NCI-H69 (cell line): ENCODE results near the gene AJM1.

Source experiments
- DNase-seq: peaks from one replicate; lab custom pipeline; 2025; lab: John Stamatoyannopoulos, UW

AJM1 gene

DNA sequence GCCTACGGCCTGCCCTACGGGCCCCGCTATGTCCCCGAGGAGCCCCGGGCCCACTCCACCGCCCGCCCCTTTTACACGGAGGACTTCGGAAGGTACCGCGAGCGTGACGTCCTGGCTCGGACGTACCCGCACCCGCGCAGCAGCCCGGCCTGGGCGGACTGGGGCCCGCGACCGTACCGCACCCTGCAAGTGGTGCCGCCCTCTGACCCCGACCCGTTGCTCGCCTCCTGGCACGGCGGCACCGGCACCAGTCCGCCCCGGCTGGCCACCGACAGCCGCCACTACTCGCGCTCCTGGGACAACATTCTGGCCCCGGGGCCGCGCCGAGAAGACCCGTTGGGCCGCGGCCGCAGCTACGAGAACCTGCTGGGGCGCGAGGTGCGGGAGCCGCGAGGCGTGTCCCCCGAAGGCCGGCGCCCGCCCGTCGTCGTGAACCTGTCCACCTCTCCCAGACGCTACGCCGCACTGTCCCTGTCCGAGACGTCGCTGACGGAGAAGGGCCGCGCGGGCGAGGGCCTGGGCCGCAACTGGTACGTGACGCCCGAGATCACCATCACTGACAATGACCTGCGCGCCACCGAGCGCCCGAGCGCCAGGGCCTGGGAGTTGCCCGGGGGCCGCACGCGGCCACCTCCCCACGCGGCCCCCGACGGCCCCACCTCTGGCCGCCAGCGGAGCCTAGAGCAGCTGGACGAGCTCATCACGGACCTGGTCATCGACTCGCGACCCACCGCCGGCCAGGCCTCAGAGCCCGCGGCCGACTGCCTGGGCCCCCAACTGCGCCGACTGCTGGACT, 3.4 kb downstream of the AJM1 start:
- no peak for DNase-seq

DNA sequence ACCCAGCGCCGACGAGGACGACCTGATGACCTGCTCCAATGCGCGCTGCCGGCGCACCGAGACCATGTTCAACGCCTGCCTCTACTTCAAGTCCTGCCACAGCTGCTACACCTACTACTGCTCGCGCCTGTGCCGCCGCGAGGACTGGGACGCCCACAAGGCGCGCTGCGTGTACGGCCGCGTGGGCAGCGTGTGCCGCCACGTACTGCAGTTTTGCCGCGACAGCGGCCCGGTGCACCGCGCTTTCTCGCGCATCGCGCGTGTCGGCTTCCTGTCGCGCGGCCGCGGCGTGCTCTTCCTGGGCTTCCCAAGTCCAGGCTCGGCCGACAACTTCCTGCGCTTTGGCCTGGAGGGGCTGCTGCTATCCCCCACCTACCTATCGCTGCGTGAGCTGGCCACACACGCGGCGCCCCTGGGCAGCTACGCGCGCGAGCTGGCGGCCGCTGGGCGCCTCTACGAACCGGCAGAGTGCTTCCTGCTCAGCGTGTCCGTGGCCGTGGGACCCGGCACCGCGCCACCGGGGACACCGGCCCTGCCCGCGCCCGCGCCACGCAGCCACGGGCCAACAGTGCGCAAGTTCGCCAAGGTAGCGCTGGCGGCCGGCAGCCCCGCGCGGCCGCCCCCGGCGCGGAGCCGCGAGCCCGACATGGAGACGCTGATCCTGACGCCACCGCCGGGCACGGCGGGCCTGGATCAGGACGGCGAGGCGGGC, 4.3 kb downstream of the AJM1 start:
- DNase-seq: no peak

DNA sequence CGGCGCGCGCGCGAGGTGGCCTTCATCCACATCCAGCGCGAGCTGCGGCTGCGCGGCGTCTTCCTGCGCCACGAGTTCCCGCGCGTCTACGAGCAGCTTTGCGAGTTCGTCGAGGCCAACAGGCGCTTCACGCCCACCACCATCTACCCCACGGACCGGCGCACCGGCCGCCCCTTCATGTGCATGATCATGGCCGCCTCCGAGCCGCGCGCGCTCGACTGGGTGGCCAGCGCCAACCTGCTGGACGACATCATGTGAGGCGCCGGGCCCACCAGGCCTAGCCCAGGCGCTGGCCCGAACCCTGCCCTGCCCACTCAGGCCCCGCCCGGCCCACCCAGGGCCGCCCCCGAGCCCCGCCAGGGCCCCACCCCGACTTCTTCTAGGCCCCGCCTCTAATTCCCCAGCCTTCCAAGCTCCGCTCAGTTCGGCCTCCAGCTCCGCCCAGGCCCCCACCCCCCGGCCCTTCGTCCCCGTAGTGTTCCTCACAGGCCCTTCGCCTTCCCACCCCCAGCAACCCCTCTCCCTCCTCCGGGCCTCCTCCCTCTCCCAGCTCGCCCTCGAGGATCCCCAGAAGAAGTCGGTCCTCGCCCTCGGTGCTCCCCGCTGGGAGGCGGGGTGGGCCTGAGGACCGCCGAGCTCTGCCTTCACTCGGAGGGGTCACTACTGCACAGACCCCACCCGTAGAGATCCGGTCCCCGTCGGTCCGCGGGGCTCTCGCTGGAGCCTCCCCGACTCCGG, 5.0 kb downstream of the AJM1 start:
- no peak for DNase-seq

DNA sequence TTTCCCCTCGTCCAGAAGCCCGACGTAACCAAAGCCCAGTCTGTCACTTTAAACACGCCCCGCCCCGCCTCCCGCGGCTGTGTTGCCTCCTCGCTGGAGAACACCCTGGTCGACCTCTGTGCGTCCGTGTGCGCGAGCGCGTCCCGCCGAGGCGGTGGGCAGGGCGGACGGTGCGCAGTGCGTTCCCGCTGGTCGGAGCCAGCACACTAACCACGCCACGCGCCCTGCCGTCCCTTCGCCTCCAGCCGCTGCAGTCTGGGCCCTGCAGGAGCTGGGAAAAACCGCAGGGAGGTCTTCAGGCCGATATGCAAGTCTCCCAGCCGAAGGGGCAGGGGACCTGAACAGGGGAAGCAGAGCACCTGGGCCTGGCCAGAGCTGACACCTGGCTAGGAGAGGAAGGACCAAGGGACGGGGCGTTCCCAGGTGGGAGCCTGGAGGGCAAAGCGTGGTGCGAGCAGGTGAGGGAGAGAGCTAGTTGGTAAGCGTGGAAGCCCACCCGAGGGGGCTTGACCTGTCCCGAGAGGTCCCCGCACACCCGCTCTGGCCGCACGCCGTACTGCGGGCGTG, 5.6 kb downstream of the AJM1 start:
- DNase-seq: peak; percentile 88

DNA sequence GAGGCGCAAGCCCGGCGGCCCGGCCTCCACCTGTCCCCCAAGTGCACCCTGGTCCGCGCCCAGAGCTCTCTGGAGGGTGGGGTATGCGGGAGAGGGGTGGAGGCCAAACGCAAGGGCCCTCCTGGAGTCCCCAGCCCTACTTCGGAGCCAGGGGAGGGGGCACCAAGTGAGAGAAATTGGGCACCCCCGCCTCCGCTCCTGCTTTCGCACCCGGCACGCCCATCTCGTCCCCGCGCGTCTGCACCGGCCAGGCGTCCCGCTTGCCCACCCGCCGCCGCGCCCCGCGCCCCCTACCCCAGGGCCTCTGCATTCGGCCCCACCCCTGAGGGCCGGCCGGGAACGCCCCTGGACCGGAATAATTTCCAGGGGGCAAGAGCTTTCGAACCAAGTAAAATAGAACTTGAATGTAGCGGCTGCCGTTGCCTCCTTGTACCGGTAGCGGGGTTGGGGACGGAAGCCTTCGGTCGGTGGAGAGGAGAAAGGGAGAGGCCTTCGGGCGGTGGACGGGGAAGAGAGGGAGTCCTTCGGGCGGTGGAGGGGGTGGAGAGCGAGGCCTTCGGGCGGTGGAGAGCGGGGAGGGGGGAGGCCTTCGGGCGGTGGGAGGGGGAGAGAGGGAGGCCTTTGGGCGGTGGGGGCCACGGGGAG, 6.2 kb downstream of the AJM1 start:
- peak; percentile 89 for DNase-seq

DNA sequence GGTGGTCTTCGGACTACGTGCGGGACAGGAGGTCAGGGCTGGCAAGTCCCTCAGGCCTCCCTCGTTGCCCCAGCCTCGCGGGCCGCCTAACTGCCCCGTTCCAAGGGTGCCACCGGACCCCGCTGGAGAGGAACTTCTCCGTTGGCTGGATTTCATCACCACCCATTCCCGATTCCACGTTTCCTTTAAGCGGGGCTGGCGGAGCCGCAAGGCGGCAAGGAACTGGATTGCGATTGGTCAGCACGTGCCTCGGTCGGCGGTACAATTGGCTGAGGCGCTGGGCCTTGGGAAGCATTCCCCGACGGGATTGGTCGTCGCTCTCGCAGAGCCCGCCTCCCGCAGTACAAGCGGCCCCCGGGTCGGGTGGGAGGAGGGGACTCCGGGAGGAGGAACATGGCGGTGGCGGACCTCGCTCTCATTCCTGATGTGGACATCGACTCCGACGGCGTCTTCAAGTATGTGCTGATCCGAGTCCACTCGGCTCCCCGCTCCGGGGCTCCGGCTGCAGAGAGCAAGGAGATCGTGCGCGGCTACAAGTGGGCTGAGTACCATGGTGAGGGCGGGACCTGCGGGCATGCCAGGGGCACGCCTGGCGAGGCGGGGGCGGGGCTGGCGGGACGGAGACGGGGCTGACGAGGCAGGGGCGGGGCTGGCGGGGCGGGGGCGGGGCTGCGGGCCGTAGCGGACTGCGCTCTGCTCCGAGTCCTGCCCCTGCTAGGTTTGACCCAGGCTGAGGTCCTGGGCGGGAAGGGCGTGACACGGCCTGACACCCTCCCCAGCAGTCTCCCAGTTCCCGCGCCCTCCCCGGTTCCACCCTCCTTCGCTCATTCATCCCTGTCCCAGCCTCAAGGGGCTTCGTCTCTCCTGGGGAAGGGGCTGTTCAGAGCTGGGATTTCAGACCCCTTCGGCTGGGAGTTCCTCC, 7.0 kb downstream of the AJM1 start, which contains the start of gene PHPT1:
PHPT1 (plus strand) TSS at position 372 of the 922 bp plus-strand sequence; CDS start at position 394, 22 bp downstream.
- peak; percentile 100 for DNase-seq

DNA sequence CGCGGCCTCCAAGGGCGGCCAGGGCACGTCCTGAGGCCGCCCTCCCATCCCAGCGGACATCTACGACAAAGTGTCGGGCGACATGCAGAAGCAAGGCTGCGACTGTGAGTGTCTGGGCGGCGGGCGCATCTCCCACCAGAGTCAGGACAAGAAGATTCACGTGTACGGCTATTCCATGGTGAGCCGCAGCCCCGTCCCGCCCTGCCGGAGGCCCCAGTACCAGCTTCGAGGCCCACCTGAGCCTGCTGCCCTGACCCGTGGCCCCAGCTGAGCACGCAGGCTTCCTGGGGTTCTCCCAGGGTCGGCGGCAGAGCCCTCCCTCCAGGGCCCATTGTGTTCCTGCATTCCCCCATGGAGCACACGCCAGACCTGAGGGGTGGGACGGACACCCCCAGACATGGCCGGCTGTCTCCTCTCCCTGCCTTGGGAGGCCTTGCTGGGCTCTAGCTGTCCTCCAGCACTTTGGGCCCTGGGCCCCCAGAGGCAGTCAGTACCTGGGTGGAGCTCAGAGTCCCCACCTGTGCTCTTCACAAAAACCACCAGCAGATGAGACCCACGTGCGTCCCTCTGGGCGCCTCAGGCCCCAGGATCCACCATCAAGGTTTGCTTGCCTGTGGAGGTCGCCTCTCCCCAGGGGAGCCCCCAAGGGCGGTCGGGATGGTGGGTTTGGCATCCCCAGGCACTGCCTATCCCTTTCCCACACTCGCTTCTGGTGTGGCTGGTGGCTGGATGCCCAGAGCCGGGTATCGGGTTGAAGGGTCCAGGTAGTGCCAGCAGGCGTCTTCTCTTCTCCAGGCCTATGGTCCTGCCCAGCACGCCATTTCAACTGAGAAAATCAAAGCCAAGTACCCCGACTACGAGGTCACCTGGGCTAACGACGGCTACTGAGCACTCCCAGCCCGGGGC, 7.9 kb downstream of the AJM1 start:
- no peak for DNase-seq

DNA sequence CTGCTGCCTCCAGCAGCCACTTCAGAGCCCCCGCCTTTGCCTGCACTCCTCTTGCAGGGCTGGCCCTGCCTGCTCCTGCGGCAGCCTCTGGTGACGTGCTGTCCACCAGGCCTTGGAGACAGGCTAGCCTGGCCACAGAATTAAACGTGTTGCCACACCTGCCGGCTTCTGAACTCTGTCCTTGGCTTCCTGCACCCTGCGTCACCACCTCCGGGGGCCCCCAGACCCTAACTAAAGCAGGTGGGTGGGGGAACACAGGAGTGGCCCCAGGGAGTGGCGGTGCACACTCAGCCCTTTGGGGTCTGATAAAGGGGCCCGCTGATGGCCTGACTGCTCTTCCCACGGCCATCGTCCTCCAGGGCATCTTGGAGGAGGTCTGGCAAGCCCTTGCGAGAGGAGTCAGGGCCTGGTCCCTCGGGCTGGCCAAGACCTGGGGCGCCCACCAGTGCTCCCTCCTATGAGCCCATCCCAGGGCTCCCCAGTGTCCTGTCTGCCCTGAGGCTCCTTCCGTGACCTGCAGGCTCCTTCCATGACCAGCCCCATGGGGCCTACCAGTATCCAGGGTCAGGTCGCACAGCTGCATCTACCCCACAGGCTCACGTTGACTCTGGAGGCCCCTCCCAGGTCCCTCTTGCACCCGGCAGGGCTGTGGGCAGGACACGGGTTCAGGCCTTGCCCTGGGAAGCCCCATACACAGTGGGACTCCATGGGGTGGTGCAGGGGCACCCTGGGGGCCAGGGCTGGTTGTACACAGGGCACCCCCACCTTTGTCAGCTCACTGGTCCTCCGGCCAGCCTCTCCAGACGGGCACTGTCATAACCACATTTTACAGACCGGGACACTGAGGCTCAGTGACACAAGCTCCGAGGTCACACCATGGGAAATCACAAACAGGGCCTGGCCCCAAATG, 8.8 kb downstream of the AJM1 start:
- DNase-seq: no peak

DNA sequence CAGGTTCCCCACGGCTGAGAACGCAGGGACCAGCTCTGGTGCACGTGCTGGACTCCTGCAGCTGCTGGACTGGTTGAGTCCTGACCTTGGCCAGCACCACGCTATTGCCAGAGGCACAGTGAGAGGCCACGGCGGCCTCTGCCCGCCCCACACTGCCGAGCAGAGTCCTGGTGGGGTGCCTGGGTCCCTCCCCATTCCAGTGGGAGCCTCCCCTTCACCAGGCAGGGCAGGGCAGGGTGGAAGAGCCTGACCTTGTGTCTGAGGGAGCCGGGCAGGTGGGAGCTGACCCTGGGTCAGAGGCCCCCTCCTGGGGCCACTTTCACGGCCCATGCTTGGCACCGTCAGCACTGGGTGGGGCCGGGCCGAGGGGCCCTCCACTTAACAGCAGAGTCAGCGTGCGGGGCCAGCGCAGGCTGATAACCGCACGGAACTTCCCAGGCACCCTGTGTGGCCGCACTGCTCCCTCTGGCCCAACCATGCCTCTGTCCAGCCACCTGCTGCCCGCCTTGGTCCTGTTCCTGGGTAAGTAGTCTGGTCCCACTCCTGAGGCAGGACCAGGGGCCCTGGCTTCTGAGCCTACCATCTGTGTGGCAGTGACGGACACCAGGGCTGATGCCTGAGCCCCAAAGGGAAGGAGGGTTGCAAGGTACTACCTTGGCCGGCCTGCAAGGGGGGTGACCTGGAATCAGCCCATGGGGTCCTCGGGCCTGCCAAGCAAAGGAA, 9.8 kb downstream of the AJM1 start, which contains the start of gene MAMDC4:
MAMDC4 (plus strand) TSS at position 406 of the 723 bp plus-strand sequence; CDS start at position 477, 71 bp downstream.
- no peak for DNase-seq

DNA sequence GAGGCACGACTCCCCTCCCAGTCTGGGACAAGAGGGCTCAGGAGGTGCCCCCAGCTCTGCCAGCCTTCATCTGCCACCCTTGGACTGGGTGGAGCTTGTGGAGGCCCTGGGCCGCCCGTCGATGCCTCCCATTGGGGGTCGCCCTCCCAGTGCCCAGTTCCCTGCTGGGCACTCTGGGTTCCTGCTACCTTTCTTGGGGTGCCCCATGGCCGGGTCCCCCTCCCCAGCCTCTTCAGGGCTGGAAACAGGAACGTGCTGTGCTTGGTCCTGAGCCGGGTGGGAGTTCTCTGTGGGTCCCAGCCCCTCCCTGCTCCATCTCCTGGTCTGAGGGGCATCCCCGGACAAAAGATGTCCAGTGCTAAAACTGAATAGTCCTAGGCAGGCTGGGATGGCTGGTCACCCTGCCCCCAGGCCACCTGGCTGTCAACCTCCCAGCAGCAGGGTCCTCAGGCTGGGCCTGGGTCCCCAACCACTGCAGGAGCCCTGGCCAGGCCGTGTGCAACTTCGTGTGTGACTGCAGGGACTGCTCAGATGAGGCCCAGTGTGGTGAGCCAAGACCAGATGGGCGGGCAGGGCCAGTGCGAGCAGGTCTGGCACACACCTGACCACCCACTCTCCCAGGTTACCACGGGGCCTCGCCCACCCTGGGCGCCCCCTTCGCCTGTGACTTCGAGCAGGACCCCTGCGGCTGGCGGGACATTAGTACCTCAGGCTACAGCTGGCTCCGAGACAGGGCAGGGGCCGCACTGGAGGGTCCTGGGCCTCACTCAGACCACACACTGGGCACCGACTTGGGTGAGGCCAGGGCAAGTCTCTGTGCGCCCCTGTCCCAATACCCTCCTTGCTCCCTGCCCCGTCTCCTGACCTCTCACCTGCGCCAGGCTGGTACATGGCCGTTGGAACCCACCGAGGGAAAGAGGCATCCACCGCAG, 10.7 kb downstream of the AJM1 start:
- DNase-seq: no peak

DNA sequence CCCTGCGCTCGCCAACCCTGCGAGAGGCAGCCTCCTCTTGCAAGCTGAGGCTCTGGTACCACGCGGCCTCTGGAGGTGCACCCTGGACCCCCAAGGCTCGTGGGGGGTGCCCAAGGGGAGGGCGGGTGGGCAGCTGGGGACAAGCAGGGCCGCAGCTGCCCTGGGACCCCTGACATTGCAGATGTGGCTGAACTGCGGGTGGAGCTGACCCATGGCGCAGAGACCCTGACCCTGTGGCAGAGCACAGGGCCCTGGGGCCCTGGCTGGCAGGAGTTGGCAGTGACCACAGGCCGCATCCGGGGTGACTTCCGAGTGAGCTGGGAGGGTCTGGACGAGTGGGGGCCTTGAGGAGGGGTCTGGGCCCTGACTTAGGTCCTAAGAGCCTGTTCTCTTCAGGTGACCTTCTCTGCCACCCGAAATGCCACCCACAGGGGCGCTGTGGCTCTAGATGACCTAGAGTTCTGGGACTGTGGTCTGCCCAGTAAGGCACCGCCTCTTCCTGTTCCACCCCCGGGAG, 11.4 kb downstream of the AJM1 start:
- DNase-seq: no peak

DNA sequence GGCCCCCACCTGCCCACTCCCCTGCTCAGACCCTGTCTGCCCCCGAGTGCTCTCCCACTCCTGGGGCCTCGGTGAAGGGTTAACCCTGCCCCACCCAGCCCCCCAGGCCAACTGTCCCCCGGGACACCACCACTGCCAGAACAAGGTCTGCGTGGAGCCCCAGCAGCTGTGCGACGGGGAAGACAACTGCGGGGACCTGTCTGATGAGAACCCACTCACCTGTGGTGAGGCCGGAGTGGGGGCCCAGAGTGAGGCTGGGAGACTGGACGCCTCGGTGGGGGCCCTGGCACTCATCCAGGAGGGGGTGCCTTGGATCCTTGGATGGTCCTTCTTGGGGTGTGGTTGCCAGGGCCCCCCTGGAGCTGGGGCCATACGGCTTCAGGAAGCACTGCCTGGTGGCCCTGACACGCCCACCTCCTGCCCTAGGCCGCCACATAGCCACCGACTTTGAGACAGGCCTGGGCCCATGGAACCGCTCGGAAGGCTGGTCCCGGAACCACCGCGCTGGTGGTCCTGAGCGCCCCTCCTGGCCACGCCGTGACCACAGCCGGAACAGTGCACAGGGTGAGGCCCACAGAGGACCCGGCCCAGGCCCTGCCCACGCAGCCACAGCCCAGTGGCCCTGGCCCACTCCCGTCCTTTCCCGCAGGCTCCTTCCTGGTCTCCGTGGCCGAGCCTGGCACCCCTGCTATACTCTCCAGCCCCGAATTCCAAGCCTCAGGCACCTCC, 12.0 kb downstream of the AJM1 start:
- DNase-seq: no peak

DNA sequence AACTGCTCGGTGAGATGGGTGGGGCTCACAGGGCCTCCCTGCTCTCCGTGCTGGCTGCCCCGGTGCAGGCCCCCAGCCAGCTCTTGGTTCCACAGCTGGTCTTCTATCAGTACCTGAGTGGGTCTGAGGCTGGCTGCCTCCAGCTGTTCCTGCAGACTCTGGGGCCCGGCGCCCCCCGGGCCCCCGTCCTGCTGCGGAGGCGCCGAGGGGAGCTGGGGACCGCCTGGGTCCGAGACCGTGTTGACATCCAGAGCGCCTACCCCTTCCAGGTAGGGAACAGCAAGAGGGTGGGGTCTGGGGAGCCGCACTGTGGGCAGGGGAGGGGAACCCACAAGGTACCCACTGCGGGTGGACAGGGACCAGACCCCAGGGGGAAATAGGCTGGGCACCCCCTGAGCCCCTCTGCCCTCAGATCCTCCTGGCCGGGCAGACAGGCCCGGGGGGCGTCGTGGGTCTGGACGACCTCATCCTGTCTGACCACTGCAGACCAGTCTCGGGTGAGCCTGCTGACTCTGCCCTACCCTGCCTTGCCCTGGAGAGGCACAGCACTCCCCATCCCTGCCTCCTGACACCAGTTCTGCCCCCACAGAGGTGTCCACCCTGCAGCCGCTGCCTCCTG, 12.7 kb downstream of the AJM1 start:
- no peak for DNase-seq

DNA sequence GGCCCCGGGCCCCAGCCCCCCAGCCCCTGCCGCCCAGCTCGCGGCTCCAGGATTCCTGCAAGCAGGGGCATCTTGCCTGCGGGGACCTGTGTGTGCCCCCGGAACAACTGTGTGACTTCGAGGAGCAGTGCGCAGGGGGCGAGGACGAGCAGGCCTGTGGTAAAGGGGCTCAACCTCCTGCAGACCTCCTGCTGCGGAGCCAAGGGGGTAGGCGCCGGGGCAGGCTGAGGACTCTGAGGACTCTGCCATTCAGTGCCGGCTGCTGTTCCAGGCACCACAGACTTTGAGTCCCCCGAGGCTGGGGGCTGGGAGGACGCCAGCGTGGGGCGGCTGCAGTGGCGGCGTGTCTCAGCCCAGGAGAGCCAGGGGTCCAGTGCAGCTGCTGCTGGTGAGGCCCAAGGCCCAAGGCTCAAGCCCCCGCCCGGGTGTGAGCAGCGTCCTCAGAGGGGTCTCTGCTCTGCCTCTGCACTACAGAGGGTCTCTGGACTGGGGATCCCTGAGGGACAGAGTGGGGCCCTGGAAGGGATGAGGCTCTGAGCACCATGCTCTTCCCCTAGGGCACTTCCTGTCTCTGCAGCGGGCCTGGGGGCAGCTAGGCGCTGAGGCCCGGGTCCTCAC, 13.3 kb downstream of the AJM1 start:
- DNase-seq: no peak

DNA sequence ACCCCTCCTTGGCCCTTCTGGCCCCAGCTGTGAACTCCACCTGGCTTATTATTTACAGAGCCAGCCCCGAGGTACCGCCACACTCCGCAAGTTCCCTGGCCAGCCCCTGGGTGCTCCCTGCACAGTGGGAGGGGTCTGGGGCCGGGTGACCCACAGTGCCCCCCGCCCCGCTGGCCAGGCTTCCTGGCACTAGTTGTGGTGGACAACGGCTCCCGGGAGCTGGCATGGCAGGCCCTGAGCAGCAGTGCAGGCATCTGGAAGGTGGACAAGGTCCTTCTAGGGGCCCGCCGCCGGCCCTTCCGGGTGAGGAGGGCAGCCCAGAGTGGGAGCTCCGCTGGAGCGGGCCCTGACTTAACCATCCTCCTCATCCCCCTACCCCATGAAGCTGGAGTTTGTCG, 13.8 kb downstream of the AJM1 start:
- DNase-seq: peak; percentile 36
